ENCODE measurements around the gene ISM2. TPM values are rescaled to one million over a fixed set of nuclear protein-coding genes. Genes with fewer than 3 reads are reported as not detected.

Gene ISM2
- polyA plus RNA-seq, 1 of the 3 experiments (the other 2 are of a cell fraction): 0.20 TPM

GRCh38 chr14:77455966-77456640 lies 42.5 kb downstream of the ISM2 start:
- peaks cover 28 to 35% of the 10 kb centered on the region in 2 experiments for H3K36me3 ChIP-seq (replicated peaks in 1 of 2; ENCODE audit: control insufficient read depth in 1 of 2, insufficient read depth in 2 of 2, low read length in 1 of 2)
- CTCF ChIA-PET: no interaction called here
- POLR2A ChIA-PET: interaction anchor here (1.0 kb wide), 1 partner anchor 68 kb away, joined by 7 read pairs; no protein-coding TSS in a partner anchor
- H3K9me2 ChIP-seq: no peaks in the 10 kb centered on the region
- no peak for DNase-seq
- TF ChIP-seq MEF2A (IDR thresholded peaks at IDR 0.05; ENCODE audit: borderline replicate concordance, low read depth) (no peak), IRF3 (IDR thresholded peaks at IDR 0.05; ENCODE audit: low read depth, low read length) (no peak), FOXJ3 (CRISPR knock-in tag; IDR thresholded peaks at IDR 0.05) (no peak)
- peaks cover 13% of the 10 kb centered on the region for H4K20me1 ChIP-seq (ENCODE audit: insufficient read depth)
- peak overlapping the region; percentile 81 for H3K4me2 ChIP-seq
- no peak overlapping the region for H2AFZ ChIP-seq (ENCODE audit: low read depth)
- H3K27ac ChIP-seq (ENCODE audit: low read depth in 2 of 2, low read length in 1 of 2): no peak overlapping the region
- peaks cover 12% of the 10 kb centered on the region in 2 experiments; a peak in 3 of 4 replicates for H3K4me1 ChIP-seq (ENCODE audit: control insufficient read depth in 1 of 2, insufficient read depth in 2 of 2, low read depth in 1 of 2, low read length in 1 of 2)
- H3K79me2 ChIP-seq (ENCODE audit: insufficient read depth): peaks cover 67% of the 10 kb centered on the region
- 60% methylated on average over 2 of the region's 2 CpGs for WGBS (ENCODE audit: low lambda C conversion rate)
- no peaks in the 10 kb centered on the region for H3K9me3 ChIP-seq
- no peaks in the 10 kb centered on the region for H3K27me3 ChIP-seq (ENCODE audit: insufficient read depth)
- peaks cover 4% of the 10 kb centered on the region for H3F3A ChIP-seq (replicated peaks; ENCODE audit: insufficient read depth)
- peak overlapping the region; percentile 88 for H3K9ac ChIP-seq
- H3K4me3 ChIP-seq (ENCODE audit: low read depth in 2 of 2, low read length in 1 of 2): peak overlapping the region; percentile 96 to 99

DNA sequence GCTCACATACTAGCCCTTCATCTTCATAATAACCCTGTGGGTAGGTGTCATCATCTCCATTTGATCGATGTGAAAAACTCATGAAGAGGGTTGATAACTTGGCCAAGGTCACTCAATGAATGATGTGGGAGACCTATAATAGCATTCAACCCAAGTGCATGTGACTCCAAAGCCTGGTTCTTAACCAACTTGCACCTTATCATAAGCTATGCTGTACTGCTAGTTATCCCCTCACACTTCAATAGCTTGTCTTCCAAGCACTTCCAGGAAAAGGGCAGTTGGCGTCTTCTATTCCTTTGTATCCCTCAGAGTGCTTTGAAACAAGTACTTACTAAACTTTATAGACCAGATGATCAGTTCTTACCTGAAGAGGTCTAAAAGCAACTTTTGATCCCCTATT lies 56.4 kb downstream of the ISM2 start:
- no peak for DNase-seq
- WGBS (ENCODE audit: low lambda C conversion rate): 94% methylated on average over 2 of the region's 2 CpGs
- ChIA-PET CTCF (interaction anchor here (0.9 kb wide), 1 partner anchor 17 kb away, joined by 3 read pairs; no protein-coding TSS in a partner anchor), POLR2A (no interaction called here)
- no peak overlapping the region for H3K27ac ChIP-seq (ENCODE audit: low read depth in 2 of 2, low read length in 1 of 2)
- H3K9ac ChIP-seq: no peak overlapping the region
- H3K27me3 ChIP-seq (ENCODE audit: insufficient read depth): no peaks in the 10 kb centered on the region
- TF ChIP-seq EP300 (IDR thresholded peaks at IDR 0.05; ENCODE audit: borderline replicate concordance in 1 of 2, low read depth in 1 of 2, low read length in 1 of 2): no peak
- TF ChIP-seq POLR2AphosphoS5 (IDR thresholded peaks at IDR 0.05; ENCODE audit: low read depth, low read length): no peak
- TF ChIP-seq, protein P1, sequence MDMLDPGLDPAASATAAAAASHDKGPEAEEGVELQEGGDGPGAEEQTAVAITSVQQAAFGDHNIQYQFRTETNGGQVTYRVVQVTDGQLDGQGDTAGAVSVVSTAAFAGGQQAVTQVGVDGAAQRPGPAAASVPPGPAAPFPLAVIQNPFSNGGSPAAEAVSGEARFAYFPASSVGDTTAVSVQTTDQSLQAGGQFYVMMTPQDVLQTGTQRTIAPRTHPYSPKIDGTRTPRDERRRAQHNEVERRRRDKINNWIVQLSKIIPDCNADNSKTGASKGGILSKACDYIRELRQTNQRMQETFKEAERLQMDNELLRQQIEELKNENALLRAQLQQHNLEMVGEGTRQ (IDR thresholded peaks at IDR 0.05; ENCODE audit: borderline replicate concordance, low read depth, low read length): no peak
- TF ChIP-seq YY1 (IDR thresholded peaks at IDR 0.05; ENCODE audit: low read depth): no peak
- no peak for TF ChIP-seq CTCF (IDR thresholded peaks at IDR 0.05)
- TF ChIP-seq GABPA (IDR thresholded peaks at IDR 0.05; ENCODE audit: low read depth): no peak
- TF ChIP-seq, protein P2, sequence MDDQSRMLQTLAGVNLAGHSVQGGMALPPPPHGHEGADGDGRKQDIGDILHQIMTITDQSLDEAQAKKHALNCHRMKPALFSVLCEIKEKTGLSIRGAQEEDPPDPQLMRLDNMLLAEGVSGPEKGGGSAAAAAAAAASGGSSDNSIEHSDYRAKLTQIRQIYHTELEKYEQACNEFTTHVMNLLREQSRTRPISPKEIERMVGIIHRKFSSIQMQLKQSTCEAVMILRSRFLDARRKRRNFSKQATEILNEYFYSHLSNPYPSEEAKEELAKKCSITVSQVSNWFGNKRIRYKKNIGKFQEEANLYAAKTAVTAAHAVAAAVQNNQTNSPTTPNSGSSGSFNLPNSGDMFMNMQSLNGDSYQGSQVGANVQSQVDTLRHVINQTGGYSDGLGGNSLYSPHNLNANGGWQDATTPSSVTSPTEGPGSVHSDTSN (IDR thresholded peaks at IDR 0.05): no peak
- TF ChIP-seq FOXM1 (IDR thresholded peaks at IDR 0.05; ENCODE audit: low read depth): no peak
- TF ChIP-seq, protein P3, sequence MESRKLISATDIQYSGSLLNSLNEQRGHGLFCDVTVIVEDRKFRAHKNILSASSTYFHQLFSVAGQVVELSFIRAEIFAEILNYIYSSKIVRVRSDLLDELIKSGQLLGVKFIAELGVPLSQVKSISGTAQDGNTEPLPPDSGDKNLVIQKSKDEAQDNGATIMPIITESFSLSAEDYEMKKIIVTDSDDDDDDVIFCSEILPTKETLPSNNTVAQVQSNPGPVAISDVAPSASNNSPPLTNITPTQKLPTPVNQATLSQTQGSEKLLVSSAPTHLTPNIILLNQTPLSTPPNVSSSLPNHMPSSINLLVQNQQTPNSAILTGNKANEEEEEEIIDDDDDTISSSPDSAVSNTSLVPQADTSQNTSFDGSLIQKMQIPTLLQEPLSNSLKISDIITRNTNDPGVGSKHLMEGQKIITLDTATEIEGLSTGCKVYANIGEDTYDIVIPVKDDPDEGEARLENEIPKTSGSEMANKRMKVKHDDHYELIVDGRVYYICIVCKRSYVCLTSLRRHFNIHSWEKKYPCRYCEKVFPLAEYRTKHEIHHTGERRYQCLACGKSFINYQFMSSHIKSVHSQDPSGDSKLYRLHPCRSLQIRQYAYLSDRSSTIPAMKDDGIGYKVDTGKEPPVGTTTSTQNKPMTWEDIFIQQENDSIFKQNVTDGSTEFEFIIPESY (IDR thresholded peaks at IDR 0.05; ENCODE audit: borderline replicate concordance, low read depth): no peak
- H2AFZ ChIP-seq (ENCODE audit: low read depth): no peak overlapping the region
- no peak overlapping the region for H3K4me2 ChIP-seq
- H3K9me2 ChIP-seq: no peaks in the 10 kb centered on the region
- H3K79me2 ChIP-seq (ENCODE audit: insufficient read depth): no peaks in the 10 kb centered on the region
- H3K4me1 ChIP-seq (ENCODE audit: control insufficient read depth in 1 of 2, insufficient read depth in 2 of 2, low read depth in 1 of 2, low read length in 1 of 2): no peaks in the 10 kb centered on the region
- no peak overlapping the region for H3K4me3 ChIP-seq (ENCODE audit: low read depth in 2 of 2, low read length in 1 of 2)
- H3K9me3 ChIP-seq: no peaks in the 10 kb centered on the region
- peaks cover 11% of the 10 kb centered on the region for H3F3A ChIP-seq (replicated peaks; ENCODE audit: insufficient read depth)
- peaks cover 43 to 55% of the 10 kb centered on the region in 2 experiments for H3K36me3 ChIP-seq (replicated peaks in 1 of 2; ENCODE audit: control insufficient read depth in 1 of 2, insufficient read depth in 2 of 2, low read length in 1 of 2)
- no peaks in the 10 kb centered on the region for H4K20me1 ChIP-seq (ENCODE audit: insufficient read depth)
